ENCODE data around the gene HMGN3.

DNA sequence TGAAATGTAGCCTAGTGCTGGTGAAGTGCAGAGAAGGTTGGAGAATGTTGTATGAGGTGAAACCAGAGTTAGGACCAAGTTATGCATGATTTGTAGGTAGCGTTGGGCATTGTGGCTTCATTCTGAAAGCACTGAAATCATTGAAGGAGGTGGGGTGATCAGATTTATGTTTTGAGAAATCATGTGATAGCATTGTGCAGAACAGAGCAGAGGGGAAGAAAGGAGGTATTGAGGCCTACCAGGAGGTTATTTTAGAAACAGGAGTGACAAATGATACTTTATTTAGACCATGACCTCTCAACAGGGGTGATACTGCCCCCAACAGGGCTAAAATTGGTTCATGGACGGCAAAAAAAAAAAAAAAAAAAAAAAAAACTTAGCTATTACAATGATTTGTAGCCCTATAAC is 15.6 kb upstream of the HMGN3 start:
- TF ChIP-seq, protein P1, sequence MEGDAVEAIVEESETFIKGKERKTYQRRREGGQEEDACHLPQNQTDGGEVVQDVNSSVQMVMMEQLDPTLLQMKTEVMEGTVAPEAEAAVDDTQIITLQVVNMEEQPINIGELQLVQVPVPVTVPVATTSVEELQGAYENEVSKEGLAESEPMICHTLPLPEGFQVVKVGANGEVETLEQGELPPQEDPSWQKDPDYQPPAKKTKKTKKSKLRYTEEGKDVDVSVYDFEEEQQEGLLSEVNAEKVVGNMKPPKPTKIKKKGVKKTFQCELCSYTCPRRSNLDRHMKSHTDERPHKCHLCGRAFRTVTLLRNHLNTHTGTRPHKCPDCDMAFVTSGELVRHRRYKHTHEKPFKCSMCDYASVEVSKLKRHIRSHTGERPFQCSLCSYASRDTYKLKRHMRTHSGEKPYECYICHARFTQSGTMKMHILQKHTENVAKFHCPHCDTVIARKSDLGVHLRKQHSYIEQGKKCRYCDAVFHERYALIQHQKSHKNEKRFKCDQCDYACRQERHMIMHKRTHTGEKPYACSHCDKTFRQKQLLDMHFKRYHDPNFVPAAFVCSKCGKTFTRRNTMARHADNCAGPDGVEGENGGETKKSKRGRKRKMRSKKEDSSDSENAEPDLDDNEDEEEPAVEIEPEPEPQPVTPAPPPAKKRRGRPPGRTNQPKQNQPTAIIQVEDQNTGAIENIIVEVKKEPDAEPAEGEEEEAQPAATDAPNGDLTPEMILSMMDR (optimal IDR thresholded peaks at IDR 0.05 in 1 of 3, IDR thresholded peaks at IDR 0.05 in 1 of 3, conservative IDR thresholded peaks at IDR 0.05 in 1 of 3; ENCODE audit: extremely low read depth in 1 of 3, insufficient read depth in 2 of 3, low read length in 3 of 3): no peak
- no peak for TF ChIP-seq EZH2 (IDR thresholded peaks at IDR 0.05; ENCODE audit: low read length)

Data from keratinocyte (primary cell).